K562 (cell line): ENCODE data around the gene RNF44. TPM values are rescaled to one million over a fixed set of nuclear protein-coding genes. Genes with fewer than 3 reads are reported as not detected.

Experiments used
- ATAC-seq: fragments of 200-7000 bp; cut with Tn5 transposase; 3 replicates; pipeline ENCODE4 v1.9.1; 2020; ENCODE audit warnings: moderate library complexity
- BruUV-seq: library from RNA; stranded (reverse); fragments of 400-500 nt; replicated peaks from 2 replicates; lab custom pipeline; 2021; lab: Mats Ljungman, UMichigan
- CTCF ChIA-PET: fragments of 300-600 bp; formaldehyde crosslinking; extraction: SDS; loops from one replicate; lab custom pipeline; 2021; ENCODE audit warnings: low intra/inter-chr PET ratio; lab: Yijun Ruan, JAX
- POLR2A ChIA-PET: fragments of 300-600, 350-650 bp; sonication (Branson Sonifier 250); formaldehyde crosslinking; extraction: SDS; loops from one replicate; lab custom pipeline; 2021; ENCODE audit warnings: antibody characterized with exemption, inconsistent platforms; lab: Yijun Ruan, JAX
- DNase-seq, 4 experiments: peaks; one replicate each; pipeline versions ENCODE4 v3.0.0 to v3.0.0-alpha.2; 2011 to 2018; ENCODE audit warnings: low spot score in 3 of 4, mixed read lengths in 3 of 4; ENCODE audit errors: extremely low read depth in 1 of 4
- FAIRE-seq: peaks from 2 replicates; lab custom pipeline; 2011; peaks lifted over from hg19 to GRCh38; lab: Jason Lieb, UNC
- H2AFZ ChIP-seq: 2 replicates; pipeline ENCODE4 v1.6.0; 2011; ENCODE audit warnings: low read depth, low read length, control low read depth, inconsistent platforms
- H3K27ac ChIP-seq: fragments of 200-600 bp; 3 replicates; pipeline ENCODE4 v1.8.0; 2011; ENCODE audit warnings: low read depth, mild to moderate bottlenecking, control low read depth, inconsistent platforms, low read length, moderate library complexity, mixed read lengths; ENCODE audit errors: extremely low read depth
- H3K27me3 ChIP-seq, 2 experiments: fragments of 300-600 bp in 1 of 2; 2 replicates in 1 of 2; 3 replicates in 1 of 2; pipeline versions ENCODE4 v1.6.0 to v1.8.0; 2011; ENCODE audit warnings: inconsistent platforms in 2 of 2, low read length in 2 of 2, mild to moderate bottlenecking in 1 of 2, mixed read lengths in 1 of 2, moderate library complexity in 1 of 2; ENCODE audit not compliant: control insufficient read depth in 2 of 2, insufficient read depth in 2 of 2
- H3K36me3 ChIP-seq: fragments of 300-600 bp; 3 replicates; pipeline ENCODE4 v1.8.0; 2011; ENCODE audit warnings: mild to moderate bottlenecking, low read length, inconsistent platforms; ENCODE audit not compliant: control insufficient read depth, insufficient read depth
- H3K4me1 ChIP-seq, 2 experiments: fragments of 200-600 bp in 1 of 2; replicated peaks in 1 of 2; 2 replicates in 1 of 2; 3 replicates in 1 of 2; pipeline versions ENCODE4 v1.5.1 to v1.8.0; 2011; ENCODE audit warnings: inconsistent platforms in 2 of 2, low read length in 2 of 2, mild to moderate bottlenecking in 1 of 2, mixed read lengths in 1 of 2, moderate library complexity in 1 of 2; ENCODE audit not compliant: control insufficient read depth in 2 of 2, insufficient read depth in 2 of 2
- H3K4me2 ChIP-seq: 2 replicates; pipeline ENCODE4 v1.6.1; 2011; ENCODE audit warnings: low read length, control low read depth, inconsistent platforms, mixed read lengths; ENCODE audit not compliant: insufficient read depth
- H3K4me3 ChIP-seq: fragments of 200-600 bp; sonication (generic), shearing (Covaris generic); 2 replicates; pipeline ENCODE4 v1.5.1; 2016; ENCODE audit warnings: control low read depth, inconsistent platforms
- H3K79me2 ChIP-seq: fragments of 200-600 bp; 3 replicates; pipeline ENCODE4 v1.8.0; 2011; ENCODE audit warnings: low read length, inconsistent platforms; ENCODE audit not compliant: control insufficient read depth, insufficient read depth
- H3K9ac ChIP-seq, 2 experiments: 2 replicates each; pipeline versions ENCODE4 v1.6.0 to v1.6.1; 2011; ENCODE audit warnings: low read depth in 2 of 2, low read length in 2 of 2, control low read depth in 1 of 2, inconsistent platforms in 1 of 2, mild to moderate bottlenecking in 1 of 2, mixed read lengths in 1 of 2; ENCODE audit not compliant: insufficient read depth in 1 of 2
- H3K9me1 ChIP-seq: one replicate; pipeline ENCODE4 v1.6.0; 2011; ENCODE audit warnings: inconsistent platforms, mild to moderate bottlenecking, low read length, moderate library complexity; ENCODE audit not compliant: control insufficient read depth, insufficient read depth
- H3K9me3 ChIP-seq: replicated peaks from 2 replicates; pipeline ENCODE4 v1.5.1; 2011; ENCODE audit warnings: low read depth, low read length, inconsistent platforms; ENCODE audit not compliant: control insufficient read depth, insufficient read depth
- H4K20me1 ChIP-seq: replicated peaks from 2 replicates; pipeline ENCODE4 v1.6.1; 2011; ENCODE audit warnings: low read length, inconsistent platforms, mixed read lengths; ENCODE audit not compliant: control insufficient read depth, insufficient read depth
- HDAC2 ChIP-seq: fragments of 450-650 bp; IDR thresholded peaks from 2 replicates; pipeline ENCODE4 v1.6.1; 2016; ENCODE audit warnings: mild to moderate bottlenecking
- KDM5B ChIP-seq: fragments of 200-600 bp; sonication (generic); IDR thresholded peaks from 2 replicates; pipeline ENCODE4 v1.6.1; 2012; ENCODE audit warnings: low read depth, mild to moderate bottlenecking, moderate library complexity, low read length, control low read depth, inconsistent platforms; ENCODE audit not compliant: insufficient replicate concordance
- MCM3 ChIP-seq: fragments of 450-650 bp; IDR thresholded peaks from 2 replicates; pipeline ENCODE4 v1.6.1; 2016
- RBM39 ChIP-seq: fragments of 200-400 bp; formaldehyde crosslinking; optimal IDR thresholded peaks from 2 replicates; pipeline ENCODE3; 2018; ENCODE audit warnings: low read depth, low read length
- RFX1 ChIP-seq: fragments of 450-650 bp; IDR thresholded peaks from 2 replicates; pipeline ENCODE4 v1.6.1; 2016; ENCODE audit warnings: mild to moderate bottlenecking, moderate library complexity
- SRF ChIP-seq, 2 experiments: fragments of 250-450, 450-650 bp in 1 of 2; sonication (Bioruptor Pico) in 1 of 2; sonication (generic) in 1 of 2; formaldehyde crosslinking; IDR thresholded peaks; 2 replicates each; pipeline versions ENCODE4 v1.5.0 to v1.5.1; 2020 to 2022; ENCODE audit warnings: mild to moderate bottlenecking in 1 of 2, missing genetic modification reagents in 1 of 2
- WGBS: fragments of 100-300 bp; shearing (Covaris generic); methylation state at CpG from one replicate; pipeline ENCODE4 v1.1.6; 2016; ENCODE audit warnings: low coverage, mixed read lengths; ENCODE audit not compliant: insufficient coverage; ENCODE audit errors: missing lambda C conversion rate; 5-methylcytosine and 5-hydroxymethylcytosine counted together
- in situ Hi-C: fragments of 300-500 bp; cut with MboI; formaldehyde crosslinking; loops from 4 replicates; pipeline ENCODE4 v1.15.0; 2018; ENCODE audit warnings: inconsistent platforms, mixed read lengths
- intact Hi-C: fragments of 100-400 bp; cut with micrococcal nuclease; formaldehyde crosslinking; loops from 2 replicates; pipeline ENCODE4 v1.14.2; 2022
- polyA plus RNA-seq, 8 experiments: library from polyadenylated mRNA; depleted of rRNA in 4 of 8; stranded (reverse) in 5 of 8; unstranded in 3 of 8; fragments of >200 nt; fragmentation: Nextera tagmentation in 2 of 8; fragmentation: Illumina TruSeq in 1 of 8; extraction: Ambion mirVana in 2 of 8; extraction: Trizol in 1 of 8; gene quantifications; 2 replicates each; pipeline versions ENCODE4 v1.2.1 to v1.2.3, GENCODE V29; 2011 to 2014; ENCODE audit warnings: inconsistent platforms in 1 of 8, missing spikeins in 1 of 8
- total RNA-seq, 7 experiments: library from RNA; depleted of rRNA in 6 of 7; stranded (reverse); fragments of >200 nt in 6 of 7; fragmentation: Illumina TruSeq in 2 of 7; extraction: Trizol in 2 of 7; gene quantifications; 2 replicates each; pipeline versions ENCODE4 v1.2.1 to v1.2.3, GENCODE V29; 2011 to 2021; ENCODE audit warnings: low replicate concordance in 1 of 7
- TF ChIP-seq, protein P1 (sequence below): sonication (generic); formaldehyde crosslinking; IDR thresholded peaks from 2 replicates; pipeline ENCODE4 v1.8.0; 2023; ENCODE audit warnings: mild to moderate bottlenecking, missing genetic modification reagents
- TF ChIP-seq, protein P2 (sequence below): fragments of 450-650 bp; IDR thresholded peaks from 2 replicates; pipeline ENCODE4 v1.6.1; 2016; ENCODE audit warnings: missing biosample characterization, missing genetic modification characterization

Gene RNF44
- total and polyA plus RNA-seq, 9 of the 15 experiments (the other 6 are each of a cell fraction or from before 2014, with no cell fraction given), result 1.6 to 82.6 (median 7.4) TPM

DNA sequence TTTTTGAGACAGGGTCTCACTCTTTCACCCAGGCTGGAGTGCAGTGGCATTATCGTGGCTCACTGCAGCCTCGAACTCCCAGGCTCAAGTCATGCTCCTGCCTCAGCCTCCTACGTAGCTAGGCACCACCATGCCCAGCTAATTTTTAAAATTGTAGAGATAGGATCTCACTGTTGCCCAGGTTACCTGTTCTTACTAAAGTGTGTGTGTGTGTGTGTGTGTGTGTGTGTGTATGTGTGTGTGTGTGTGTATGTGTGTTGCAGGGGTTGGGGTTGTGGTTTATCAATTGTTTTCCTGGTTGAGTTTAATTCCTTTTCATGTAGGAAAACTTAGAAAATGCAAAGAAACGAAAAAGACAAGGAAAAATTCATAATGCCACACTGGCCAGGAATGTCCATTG is 21.8 kb downstream of the RNF44 start:
- intact Hi-C loops, result no loop called here
- Histone ChIP-seq H3K9me1 (no peaks in the 10 kb centered on the region), H3K9me3 (no peaks in the 10 kb centered on the region), H3K79me2 (no peaks in the 10 kb centered on the region), H3K27ac (no peak overlapping the region), H3K4me2 (no peak overlapping the region), H2AFZ (no peak overlapping the region), H3K4me3 (no peak overlapping the region), H3K36me3 (no peaks in the 10 kb centered on the region), H4K20me1 (no peaks in the 10 kb centered on the region), H3K27me3 (peaks cover 8% of the 10 kb centered on the region in 2 experiments; a peak in 3 of 5 replicates), H3K9ac (no peak overlapping the region), H3K4me1 (peaks cover 9 to 11% of the 10 kb centered on the region in 2 experiments; a peak in 4 of 5 replicates)
- POLR2A ChIA-PET, result no interaction called here
- WGBS, result 45% methylated on average over 4 of the region's 4 CpGs
- BruUV-seq, result no TSS peak
- TF ChIP-seq, protein P1, sequence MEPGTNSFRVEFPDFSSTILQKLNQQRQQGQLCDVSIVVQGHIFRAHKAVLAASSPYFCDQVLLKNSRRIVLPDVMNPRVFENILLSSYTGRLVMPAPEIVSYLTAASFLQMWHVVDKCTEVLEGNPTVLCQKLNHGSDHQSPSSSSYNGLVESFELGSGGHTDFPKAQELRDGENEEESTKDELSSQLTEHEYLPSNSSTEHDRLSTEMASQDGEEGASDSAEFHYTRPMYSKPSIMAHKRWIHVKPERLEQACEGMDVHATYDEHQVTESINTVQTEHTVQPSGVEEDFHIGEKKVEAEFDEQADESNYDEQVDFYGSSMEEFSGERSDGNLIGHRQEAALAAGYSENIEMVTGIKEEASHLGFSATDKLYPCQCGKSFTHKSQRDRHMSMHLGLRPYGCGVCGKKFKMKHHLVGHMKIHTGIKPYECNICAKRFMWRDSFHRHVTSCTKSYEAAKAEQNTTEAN, result no peak
- TF ChIP-seq RFX1 (peak; percentile 63), RBM39 (no peak), HDAC2 (no peak), MCM3 (peak; percentile 86; the same call in 1 of the 2 replicates), SRF (CRISPR knock-in tag; IDR thresholded peaks at IDR 0.05) (no peak), KDM5B (no peak)
- TF ChIP-seq, protein P2, sequence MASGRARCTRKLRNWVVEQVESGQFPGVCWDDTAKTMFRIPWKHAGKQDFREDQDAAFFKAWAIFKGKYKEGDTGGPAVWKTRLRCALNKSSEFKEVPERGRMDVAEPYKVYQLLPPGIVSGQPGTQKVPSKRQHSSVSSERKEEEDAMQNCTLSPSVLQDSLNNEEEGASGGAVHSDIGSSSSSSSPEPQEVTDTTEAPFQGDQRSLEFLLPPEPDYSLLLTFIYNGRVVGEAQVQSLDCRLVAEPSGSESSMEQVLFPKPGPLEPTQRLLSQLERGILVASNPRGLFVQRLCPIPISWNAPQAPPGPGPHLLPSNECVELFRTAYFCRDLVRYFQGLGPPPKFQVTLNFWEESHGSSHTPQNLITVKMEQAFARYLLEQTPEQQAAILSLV (tag), result no peak
- FAIRE-seq (no peak), DNase-seq (no peak), ATAC-seq (no peak)
- CTCF ChIA-PET, result no interaction called here
- in situ Hi-C loops, result no loop called here
